ENCODE data around the gene CHRM3. TPM values are rescaled to one million over a fixed set of nuclear protein-coding genes. Genes with fewer than 3 reads are reported as not detected.

CHRM3 gene
- total RNA-seq, 1 experiment from 2014 or later: 0.13 TPM

DNA sequence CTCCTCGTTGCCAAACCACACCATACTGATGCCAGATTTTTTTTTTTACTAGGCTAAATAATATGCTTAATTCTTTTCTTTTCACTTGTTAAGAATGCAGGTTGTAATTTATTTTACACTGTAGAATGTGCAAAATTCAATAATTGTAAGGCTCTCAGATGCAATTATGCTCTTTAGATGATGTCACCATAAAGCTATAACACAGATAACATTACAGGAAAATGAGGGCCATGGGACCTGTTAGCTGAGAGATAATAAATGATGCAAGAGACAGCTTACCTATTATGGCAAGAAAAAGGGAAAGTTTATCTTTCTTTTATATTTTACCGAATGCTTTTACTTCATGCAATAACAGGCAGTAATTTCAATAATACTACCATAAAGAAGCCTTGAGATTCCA, 35.4 kb downstream of the CHRM3 start:
- H3K36me3 ChIP-seq (ENCODE audit: control insufficient read depth, insufficient read depth, low read length): no peaks in the 10 kb centered on the region
- ATAC-seq (no peak), DNase-seq (ENCODE audit: low read depth, low spot score) (no peak)
- no peaks in the 10 kb centered on the region for H3K4me1 ChIP-seq (ENCODE audit: control insufficient read depth, insufficient read depth, low read length)
- POLR2A ChIA-PET: no interaction called here
- no peaks in the 10 kb centered on the region for H3K9me3 ChIP-seq (ENCODE audit: control insufficient read depth, insufficient read depth, low read depth, low read length)
- BruUV-seq (replicated peaks): no TSS peak
- H3K27me3 ChIP-seq (ENCODE audit: control insufficient read depth, insufficient read depth, low read length): no peaks in the 10 kb centered on the region
- in situ Hi-C loops (cut with HindIII; ENCODE audit: low pct_unique_long_range_greater_than_20kb, low sequenced_read_pairs) (no loop called here), intact Hi-C loops (cut with micrococcal nuclease; ENCODE audit: unreplicated experiment) (no loop called here)
- no peak overlapping the region for H3K27ac ChIP-seq (ENCODE audit: low read length)
- TF ChIP-seq TCF7L2 (IDR thresholded peaks at IDR 0.05; ENCODE audit: low read depth, low read length) (no peak), POLR2AphosphoS5 (IDR thresholded peaks at IDR 0.05; ENCODE audit: low read depth, low read length) (no peak), SIN3A (IDR thresholded peaks at IDR 0.05; ENCODE audit: borderline replicate concordance, insufficient read depth, low read depth, low read length) (no peak)
- TF ChIP-seq, protein P1, sequence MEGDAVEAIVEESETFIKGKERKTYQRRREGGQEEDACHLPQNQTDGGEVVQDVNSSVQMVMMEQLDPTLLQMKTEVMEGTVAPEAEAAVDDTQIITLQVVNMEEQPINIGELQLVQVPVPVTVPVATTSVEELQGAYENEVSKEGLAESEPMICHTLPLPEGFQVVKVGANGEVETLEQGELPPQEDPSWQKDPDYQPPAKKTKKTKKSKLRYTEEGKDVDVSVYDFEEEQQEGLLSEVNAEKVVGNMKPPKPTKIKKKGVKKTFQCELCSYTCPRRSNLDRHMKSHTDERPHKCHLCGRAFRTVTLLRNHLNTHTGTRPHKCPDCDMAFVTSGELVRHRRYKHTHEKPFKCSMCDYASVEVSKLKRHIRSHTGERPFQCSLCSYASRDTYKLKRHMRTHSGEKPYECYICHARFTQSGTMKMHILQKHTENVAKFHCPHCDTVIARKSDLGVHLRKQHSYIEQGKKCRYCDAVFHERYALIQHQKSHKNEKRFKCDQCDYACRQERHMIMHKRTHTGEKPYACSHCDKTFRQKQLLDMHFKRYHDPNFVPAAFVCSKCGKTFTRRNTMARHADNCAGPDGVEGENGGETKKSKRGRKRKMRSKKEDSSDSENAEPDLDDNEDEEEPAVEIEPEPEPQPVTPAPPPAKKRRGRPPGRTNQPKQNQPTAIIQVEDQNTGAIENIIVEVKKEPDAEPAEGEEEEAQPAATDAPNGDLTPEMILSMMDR (IDR thresholded peaks at IDR 0.05): no peak
- TF ChIP-seq, protein P2, sequence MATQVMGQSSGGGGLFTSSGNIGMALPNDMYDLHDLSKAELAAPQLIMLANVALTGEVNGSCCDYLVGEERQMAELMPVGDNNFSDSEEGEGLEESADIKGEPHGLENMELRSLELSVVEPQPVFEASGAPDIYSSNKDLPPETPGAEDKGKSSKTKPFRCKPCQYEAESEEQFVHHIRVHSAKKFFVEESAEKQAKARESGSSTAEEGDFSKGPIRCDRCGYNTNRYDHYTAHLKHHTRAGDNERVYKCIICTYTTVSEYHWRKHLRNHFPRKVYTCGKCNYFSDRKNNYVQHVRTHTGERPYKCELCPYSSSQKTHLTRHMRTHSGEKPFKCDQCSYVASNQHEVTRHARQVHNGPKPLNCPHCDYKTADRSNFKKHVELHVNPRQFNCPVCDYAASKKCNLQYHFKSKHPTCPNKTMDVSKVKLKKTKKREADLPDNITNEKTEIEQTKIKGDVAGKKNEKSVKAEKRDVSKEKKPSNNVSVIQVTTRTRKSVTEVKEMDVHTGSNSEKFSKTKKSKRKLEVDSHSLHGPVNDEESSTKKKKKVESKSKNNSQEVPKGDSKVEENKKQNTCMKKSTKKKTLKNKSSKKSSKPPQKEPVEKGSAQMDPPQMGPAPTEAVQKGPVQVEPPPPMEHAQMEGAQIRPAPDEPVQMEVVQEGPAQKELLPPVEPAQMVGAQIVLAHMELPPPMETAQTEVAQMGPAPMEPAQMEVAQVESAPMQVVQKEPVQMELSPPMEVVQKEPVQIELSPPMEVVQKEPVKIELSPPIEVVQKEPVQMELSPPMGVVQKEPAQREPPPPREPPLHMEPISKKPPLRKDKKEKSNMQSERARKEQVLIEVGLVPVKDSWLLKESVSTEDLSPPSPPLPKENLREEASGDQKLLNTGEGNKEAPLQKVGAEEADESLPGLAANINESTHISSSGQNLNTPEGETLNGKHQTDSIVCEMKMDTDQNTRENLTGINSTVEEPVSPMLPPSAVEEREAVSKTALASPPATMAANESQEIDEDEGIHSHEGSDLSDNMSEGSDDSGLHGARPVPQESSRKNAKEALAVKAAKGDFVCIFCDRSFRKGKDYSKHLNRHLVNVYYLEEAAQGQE (IDR thresholded peaks at IDR 0.05; ENCODE audit: insufficient read depth in 1 of 2, low read depth in 2 of 2, low read length in 1 of 2): no peak
- no peak overlapping the region for H3K4me3 ChIP-seq (ENCODE audit: low read depth in 2 of 2, low read length in 2 of 2)
- CTCF ChIA-PET: no interaction called here

- POLR2A ChIA-PET: no interaction called here
- CTCF ChIA-PET: no interaction called here
- Histone ChIP-seq H3K4me3 (ENCODE audit: low read depth in 2 of 2, low read length in 2 of 2) (no peak overlapping the region), H3K27ac (ENCODE audit: low read length) (no peak overlapping the region), H3K9me3 (ENCODE audit: control insufficient read depth, insufficient read depth, low read depth, low read length) (no peaks in the 10 kb centered on the region), H3K36me3 (ENCODE audit: control insufficient read depth, insufficient read depth, low read length) (no peaks in the 10 kb centered on the region), H3K4me1 (ENCODE audit: control insufficient read depth, insufficient read depth, low read length) (no peaks in the 10 kb centered on the region), H3K27me3 (ENCODE audit: control insufficient read depth, insufficient read depth, low read length) (no peaks in the 10 kb centered on the region)
- in situ Hi-C loops (cut with HindIII; ENCODE audit: low pct_unique_long_range_greater_than_20kb, low sequenced_read_pairs): no loop called here
- intact Hi-C loops (cut with micrococcal nuclease; ENCODE audit: unreplicated experiment): no loop called here
- BruUV-seq (replicated peaks): no TSS peak
- TF ChIP-seq POLR2AphosphoS5 (IDR thresholded peaks at IDR 0.05; ENCODE audit: low read depth, low read length): no peak
- TF ChIP-seq, protein P1 (IDR thresholded peaks at IDR 0.05): no peak
- TF ChIP-seq, protein P2 (IDR thresholded peaks at IDR 0.05; ENCODE audit: insufficient read depth in 1 of 2, low read depth in 2 of 2, low read length in 1 of 2): no peak
- TF ChIP-seq SIN3A (IDR thresholded peaks at IDR 0.05; ENCODE audit: borderline replicate concordance, insufficient read depth, low read depth, low read length): no peak
- no peak for TF ChIP-seq TCF7L2 (IDR thresholded peaks at IDR 0.05; ENCODE audit: low read depth, low read length)
- DNase-seq (ENCODE audit: low read depth, low spot score) (no peak), ATAC-seq (no peak)
Measured at GRCh38 chr1:239422818-239423217, 36.5 kb downstream of the CHRM3 start.
